Measurements from ENCODE around the gene CT45A6.
"Not testable (repeated sequence)": the region's sequence is repeated elsewhere in the genome, so short reads cannot be mapped to it uniquely, and the experiment has no call there.

The CT45A6 gene

GRCh38 chrX:135802687-135803086 lies at the start of gene CT45A6:
TSS of gene CT45A6 (minus strand) at chrX:135802787. CDS start at chrX:135798993, 3,794 bp downstream.
- not testable (repeated sequence) for DNase-seq

GRCh38 chrX:135837180-135837579 lies 34.6 kb upstream of the CT45A6 start, which contains the start of gene CT45A7:
TSS of gene CT45A7 (minus strand) at chrX:135837280. CDS start at chrX:135833533, 3,747 bp downstream.
- not testable (repeated sequence) for DNase-seq

- not testable (repeated sequence) for DNase-seq
Measured at GRCh38 chrX:135819912-135820311, 17.3 kb upstream of the CT45A6 start, which contains the start of gene CT45A2. TSS of gene CT45A2 (minus strand) at chrX:135820012. CDS start at chrX:135816265, 3,747 bp downstream.

DNA sequence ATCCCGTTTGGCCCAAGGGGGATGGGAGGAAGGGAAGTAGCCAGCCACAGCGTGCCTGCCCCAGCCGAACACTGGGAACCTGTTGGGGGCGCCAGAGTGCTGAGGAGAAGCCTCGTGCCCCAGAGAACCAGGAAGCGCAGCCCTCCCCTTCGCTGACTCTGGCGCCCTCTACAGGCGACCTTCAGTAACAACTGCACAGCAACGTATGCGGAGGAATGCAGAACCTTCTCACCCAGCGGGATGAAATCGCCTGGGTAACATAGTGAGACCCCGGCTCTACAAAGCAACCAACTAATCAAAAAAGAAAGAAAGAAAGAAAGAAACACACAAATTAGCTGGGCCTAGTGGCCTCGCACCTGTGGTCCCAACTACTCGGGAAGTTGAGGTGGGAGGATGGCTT lies 17.2 kb downstream of the CT45A6 start, which contains the start of gene CT45A5:
Gene CT45A5, minus strand, starts transcription at position 101 of the 400 bp plus-strand sequence. CDS start 3,774 bp downstream, outside the sequence.
- DNase-seq: not testable (repeated sequence)

DNA sequence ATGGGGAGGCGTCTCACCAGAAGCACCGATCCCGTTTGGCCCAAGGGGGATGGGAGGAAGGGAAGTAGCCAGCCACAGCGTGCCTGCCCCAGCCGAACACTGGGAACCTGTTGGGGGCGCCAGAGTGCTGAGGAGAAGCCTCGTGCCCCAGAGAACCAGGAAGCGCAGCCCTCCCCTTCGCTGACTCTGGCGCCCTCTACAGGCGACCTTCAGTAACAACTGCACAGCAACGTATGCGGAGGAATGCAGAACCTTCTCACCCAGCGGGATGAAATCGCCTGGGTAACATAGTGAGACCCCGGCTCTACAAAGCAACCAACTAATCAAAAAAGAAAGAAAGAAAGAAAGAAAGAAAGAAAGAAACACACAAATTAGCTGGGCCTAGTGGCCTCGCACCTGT lies 34.5 kb downstream of the CT45A6 start, which contains the start of gene CT45A3:
Gene CT45A3, minus strand, starts transcription at position 101 of the 400 bp plus-strand sequence. CDS start 3,747 bp downstream, outside the sequence.
- DNase-seq: not testable (repeated sequence)

DNA sequence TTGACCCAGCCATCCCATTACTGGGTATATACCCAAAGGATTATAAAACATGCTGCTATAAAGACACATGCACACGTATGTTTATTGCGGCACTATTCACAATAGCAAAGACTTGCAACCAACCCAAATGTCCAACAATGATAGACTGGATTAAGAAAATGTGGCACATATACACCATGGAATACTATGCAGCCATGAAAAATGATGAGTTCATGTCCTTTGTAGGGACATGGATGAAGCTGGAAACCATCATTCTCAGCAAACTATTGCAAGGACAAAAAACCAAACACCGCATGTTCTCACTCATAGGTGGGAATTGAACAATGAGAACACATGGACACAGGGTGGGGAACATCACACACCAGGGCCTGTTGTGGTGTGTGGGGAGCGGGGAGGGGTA lies 57.8 kb downstream of the CT45A6 start:
- DNase-seq: not testable (repeated sequence)

Measured in 8988T (cell line).